MV-4-11 (cell line): Measurements from ENCODE around the gene TRERF1.
A peak's percentile ranks its signal among the peaks of the same experiment; 100 is the strongest.

ENCODE experiments used
- DNase-seq: peaks from one replicate; lab custom pipeline; 2025; lab: John Stamatoyannopoulos, UW

The TRERF1 gene

DNA sequence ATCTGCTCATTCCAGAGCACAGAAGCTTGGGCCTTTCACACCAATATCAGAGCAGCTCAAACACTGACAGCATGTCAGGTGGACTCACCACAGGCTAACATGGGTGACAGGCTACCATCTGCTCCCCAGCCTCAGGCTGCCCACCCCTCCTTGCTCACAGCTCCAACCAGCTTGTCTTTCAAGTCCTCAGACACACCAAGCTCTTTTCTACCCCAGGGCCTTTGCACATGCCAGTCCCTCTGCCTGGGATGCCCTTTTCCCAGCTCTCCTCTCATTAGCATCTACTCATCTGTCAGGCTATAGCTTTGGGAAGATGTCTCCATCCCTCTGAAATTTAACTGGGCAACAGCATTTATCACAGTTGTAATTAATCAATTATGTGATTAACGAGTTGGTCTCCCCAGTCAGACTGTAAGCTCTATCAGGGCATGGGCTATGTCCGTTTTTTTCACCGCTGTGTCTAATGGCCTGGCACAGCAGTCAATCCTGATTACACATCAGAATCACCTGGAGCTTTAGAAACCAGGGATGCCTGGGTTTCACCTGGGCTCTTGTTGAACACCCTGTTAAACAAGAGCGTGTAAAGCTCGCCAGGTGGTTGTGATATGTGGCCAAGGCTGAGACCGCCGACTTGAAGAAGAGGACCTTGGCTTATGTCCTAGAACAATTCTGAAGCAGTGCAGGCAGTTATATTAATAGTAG lies 145.1 kb downstream of the TRERF1 start:
- DNase-seq, result no peak

GRCh38 chr6:42304053-42304712 lies 147.5 kb downstream of the TRERF1 start:
- DNase-seq, result no peak

DNA sequence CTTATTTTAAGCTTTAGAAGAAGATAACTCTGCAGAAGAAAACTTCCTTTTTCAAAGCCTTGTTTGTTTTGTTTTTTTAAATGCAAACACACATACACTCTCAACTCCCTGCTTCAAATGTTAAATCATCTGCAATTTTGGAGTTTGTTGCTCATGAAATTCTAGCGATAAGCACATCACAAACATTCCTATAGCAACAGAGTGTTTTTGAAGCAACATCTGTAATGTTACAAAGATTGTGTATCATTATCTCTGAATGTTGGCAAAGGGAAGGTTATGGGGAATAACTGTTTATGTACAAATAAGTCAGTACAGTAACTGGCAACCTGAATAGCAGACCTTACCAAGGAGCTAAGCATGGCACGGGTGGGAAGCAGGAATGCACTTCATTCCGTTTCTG lies 149.3 kb downstream of the TRERF1 start:
- DNase-seq, result no peak

GRCh38 chr6:42301986-42302385 lies 149.7 kb downstream of the TRERF1 start:
- DNase-seq, result no peak

GRCh38 chr6:42300701-42301100 lies 151.0 kb downstream of the TRERF1 start:
- no peak for DNase-seq

GRCh38 chr6:42300185-42300584 lies 151.5 kb downstream of the TRERF1 start:
- DNase-seq, result no peak

- no peak for DNase-seq
These were observed 154.1 kb downstream of the TRERF1 start for GRCh38 chr6:42297661-42298060.

- no peak for DNase-seq
These were observed 155.1 kb downstream of the TRERF1 start for GRCh38 chr6:42296614-42297013.

DNA sequence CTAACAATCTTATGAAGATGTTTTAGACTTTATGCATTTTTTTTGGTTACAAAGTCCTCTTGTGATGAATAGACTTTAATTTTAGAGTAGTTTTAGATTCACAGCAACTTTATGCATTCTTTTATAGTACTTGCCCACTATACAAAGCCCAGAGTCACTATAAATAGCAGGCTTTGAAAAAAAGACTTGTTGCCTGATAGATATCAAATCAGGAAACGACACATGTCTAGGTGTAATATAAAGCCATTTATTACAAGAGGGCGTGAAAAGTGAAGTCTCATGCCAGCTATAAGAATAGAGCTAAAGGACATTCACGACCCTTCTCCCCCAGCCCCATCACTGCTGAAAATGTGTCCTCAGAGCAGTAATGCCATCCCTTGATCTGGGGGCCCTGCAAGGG lies 156.0 kb downstream of the TRERF1 start:
- no peak for DNase-seq

DNA sequence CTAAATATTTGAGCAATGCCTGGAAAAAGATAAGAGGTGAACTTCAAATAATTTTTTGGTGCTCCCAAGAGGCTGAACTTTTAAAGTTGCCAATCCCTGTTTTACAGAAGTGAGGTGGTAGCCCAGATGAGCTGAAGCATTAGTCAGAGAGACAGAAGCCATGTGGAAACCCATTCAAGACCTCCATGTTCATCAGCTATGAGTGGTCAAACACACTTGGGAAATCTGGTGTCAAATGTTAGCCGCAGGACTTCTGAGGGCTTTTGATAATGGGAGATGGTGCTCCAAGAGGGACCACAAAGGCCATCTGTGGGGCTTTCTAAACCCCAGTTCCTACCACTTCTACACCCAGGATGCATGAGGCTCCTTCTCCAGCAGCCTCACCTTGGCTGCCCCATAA lies 156.5 kb downstream of the TRERF1 start:
- DNase-seq, result no peak

GRCh38 chr6:42294759-42295158 lies 157.0 kb downstream of the TRERF1 start:
- no peak for DNase-seq

GRCh38 chr6:42293386-42293977 lies 158.2 kb downstream of the TRERF1 start:
- no peak for DNase-seq

DNA sequence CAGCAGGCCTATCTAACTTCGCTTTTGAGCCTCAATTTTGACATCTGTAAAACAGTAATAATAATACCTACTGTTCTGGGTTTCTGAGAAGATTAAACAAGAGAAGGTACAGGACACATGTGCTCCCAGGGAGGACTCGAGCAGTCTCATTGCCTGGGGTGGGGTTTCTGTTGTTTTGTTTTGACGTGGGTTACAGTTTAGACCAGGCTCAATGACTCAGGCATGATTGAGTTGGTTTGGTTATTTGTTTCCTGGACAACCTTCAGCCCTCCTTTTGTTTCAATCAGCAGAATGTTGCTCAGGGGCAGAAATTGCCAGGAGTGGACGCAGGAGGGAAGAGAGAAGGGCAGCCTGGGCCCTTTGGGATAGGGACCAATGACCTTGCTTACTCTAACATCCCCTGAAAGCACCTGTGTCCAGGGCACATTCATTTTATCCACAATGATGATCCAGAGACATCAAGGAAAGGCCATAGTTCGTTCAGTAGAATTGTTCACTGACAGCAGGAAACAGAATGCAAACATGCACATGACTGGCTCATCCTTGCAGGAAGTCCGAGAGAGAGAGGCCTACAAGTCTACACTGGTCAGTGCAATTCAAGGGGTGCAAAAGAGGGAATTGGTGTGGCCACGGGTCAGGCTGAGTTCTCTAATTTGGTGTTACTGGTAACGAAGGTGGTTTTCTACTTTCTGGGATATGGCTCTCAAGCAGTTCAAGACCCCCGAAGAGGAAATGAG lies 159.6 kb downstream of the TRERF1 start:
- DNase-seq, result peak; percentile 18

GRCh38 chr6:42287756-42288155 lies 164.0 kb downstream of the TRERF1 start:
- no peak for DNase-seq

- no peak for DNase-seq
These were observed 170.2 kb downstream of the TRERF1 start for GRCh38 chr6:42281570-42281969.

GRCh38 chr6:42280966-42281533 lies 170.7 kb downstream of the TRERF1 start:
- DNase-seq, result no peak

GRCh38 chr6:42279966-42280629 lies 171.6 kb downstream of the TRERF1 start:
- DNase-seq, result no peak

DNA sequence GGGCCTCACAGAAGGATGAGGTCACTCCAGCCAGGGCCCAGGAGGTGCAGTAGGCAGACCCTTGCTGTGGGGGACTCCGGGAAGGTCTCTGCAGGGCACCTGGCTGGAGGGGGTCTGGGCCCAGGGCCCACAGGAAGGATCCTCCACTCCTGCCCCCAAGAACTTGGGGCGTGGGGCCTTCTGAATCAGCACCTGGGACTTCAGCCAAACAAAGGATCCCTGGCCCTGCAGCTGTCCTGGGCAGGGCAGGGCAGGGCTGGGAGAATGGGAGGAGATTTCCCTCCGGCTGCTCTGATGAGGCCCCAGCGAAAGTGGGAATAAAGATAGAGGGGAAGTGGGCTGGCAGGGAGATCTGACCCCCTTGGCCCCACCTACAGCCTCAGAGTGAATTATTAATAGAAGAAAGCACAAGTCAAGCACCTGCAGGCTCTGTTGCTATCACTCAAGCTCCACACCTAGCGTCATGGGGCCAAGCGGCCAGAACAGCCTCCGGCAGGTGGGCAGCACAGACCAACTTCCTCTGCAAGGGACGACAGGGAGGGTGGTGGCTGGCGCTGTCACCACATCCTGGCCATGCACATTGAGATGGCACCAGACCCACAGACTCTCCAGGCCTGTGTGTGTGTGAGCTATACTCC lies 172.5 kb downstream of the TRERF1 start:
- no peak for DNase-seq

DNA sequence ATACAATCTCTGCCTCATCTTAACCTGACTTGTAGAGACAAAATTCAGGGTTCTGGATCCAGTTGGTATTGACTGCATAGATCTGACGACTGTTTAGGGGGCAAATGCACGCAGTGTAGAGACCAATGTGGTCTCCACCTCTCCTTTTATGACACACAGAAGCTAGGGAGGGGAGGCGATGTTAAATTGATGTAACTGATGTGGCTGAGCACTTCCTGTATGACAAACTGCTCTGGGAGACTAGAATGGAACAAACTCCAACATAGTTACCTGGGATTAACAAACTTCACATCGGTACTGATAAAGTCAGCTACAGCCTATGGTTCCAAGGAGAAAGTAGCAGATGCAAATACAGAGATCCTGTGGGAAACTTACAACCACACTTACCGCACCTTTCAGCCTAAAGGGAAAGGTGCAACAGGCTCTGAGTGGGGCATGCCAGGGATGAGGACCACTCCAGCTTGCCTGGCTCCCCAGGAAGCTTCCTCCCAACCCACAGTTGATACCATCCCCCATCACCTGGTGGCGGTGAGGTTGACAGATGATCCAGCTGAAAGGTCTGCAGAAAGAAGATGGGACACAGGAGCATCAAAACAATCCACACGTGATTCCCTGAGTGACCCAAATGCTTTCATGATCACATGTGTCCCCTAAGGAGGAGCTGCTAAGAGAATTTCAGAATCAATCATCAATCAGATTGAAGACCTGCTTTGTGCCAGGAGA lies 173.4 kb downstream of the TRERF1 start:
- no peak for DNase-seq

DNA sequence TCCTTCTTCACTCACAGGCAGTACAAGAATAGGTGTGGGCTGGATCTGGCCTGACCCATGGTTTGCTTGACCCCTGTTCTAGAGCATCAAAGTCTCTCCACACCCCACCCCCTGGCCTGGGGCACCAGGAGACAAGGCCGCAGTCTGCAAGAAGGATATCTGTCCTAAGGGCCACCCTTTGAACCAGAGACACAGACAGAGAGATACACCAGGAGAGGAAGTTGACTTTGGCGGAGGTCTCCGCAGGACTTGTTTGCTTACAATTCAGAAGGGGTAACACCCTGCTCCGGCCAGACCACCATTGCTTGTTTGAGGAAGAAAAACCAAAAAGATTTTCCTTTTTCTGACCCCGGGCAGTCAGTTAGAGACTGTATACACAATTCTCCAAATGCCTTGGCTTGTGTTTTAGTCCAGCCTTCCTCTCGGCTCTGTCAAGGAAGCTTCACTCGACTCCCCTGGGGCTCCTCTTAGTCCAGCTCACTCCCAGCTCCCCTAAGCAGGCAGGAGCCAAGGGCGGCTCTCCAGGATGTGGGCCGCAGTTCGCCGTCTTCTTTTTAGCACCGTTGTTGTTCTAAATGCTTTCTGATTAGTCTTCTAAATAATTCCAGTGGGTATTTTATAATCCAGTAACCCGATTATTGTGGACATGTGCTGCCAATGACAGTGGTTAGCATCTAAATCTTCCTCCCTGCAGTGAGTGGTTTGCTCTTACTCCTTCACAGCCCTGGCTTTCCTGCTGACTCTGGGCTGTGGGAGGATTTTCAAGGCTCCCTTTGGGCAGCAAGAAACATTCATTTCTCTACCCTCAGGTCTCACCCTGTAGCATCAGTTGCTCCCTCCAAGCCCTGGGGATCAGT lies 175.5 kb downstream of the TRERF1 start:
- peak; percentile 10 for DNase-seq
